SU-DHL-6 (cell line): Measurements from ENCODE around the gene ZNF774.

Experiments used
- EZH2phosphoT487 ChIP-seq: fragments of 200-600 bp; sonication (generic), shearing (Covaris generic); conservative IDR thresholded peaks from 2 replicates; pipeline ENCODE4 v1.6.1; 2018; ENCODE audit warnings: mild to moderate bottlenecking, antibody characterized with exemption, low read length, moderate library complexity, mixed read lengths
- TF ChIP-seq, protein P1 (sequence below): fragments of 200-600 bp; sonication (generic); IDR thresholded peaks from one replicate; pipeline ENCODE4 v1.5.1; 2017; ENCODE audit warnings: antibody characterized with exemption, mild to moderate bottlenecking, low read length, moderate library complexity; ENCODE audit not compliant: insufficient read depth, poor library complexity, severe bottlenecking

DNA sequence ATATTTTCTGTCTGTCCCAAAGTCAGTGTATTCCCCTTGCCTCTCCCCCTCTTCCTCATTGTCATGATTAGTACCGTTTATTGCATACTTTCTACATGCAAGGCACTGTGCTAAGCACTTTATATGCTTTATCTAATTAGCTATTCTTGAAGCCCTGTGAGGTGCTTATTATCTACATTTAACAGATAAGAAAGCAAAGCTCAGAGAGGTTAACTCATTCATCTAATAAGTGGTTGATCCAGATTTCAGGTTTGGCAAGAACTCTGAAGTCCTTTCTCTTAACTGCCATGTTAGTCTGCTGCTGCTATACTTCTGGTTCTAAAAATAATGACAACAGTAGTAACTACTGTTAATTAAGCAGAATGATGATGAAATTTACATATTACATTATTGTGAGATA, 49.4 kb downstream of the ZNF774 start:
- TF ChIP-seq, protein P1, sequence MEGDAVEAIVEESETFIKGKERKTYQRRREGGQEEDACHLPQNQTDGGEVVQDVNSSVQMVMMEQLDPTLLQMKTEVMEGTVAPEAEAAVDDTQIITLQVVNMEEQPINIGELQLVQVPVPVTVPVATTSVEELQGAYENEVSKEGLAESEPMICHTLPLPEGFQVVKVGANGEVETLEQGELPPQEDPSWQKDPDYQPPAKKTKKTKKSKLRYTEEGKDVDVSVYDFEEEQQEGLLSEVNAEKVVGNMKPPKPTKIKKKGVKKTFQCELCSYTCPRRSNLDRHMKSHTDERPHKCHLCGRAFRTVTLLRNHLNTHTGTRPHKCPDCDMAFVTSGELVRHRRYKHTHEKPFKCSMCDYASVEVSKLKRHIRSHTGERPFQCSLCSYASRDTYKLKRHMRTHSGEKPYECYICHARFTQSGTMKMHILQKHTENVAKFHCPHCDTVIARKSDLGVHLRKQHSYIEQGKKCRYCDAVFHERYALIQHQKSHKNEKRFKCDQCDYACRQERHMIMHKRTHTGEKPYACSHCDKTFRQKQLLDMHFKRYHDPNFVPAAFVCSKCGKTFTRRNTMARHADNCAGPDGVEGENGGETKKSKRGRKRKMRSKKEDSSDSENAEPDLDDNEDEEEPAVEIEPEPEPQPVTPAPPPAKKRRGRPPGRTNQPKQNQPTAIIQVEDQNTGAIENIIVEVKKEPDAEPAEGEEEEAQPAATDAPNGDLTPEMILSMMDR, result no peak
- no peak for TF ChIP-seq EZH2phosphoT487
